ENCODE data around the gene MED26.
"Not testable (repeated sequence)": the region's sequence is repeated elsewhere in the genome, so short reads cannot be mapped to it uniquely, and the experiment has no call there.

MED26 gene

GRCh38 chr19:16628183-16628983 is at the start of gene MED26:
Gene MED26, minus strand, starts transcription at chr19:16628204. Its CDS starts 261 bp downstream, at chr19:16627943.
- DNase-seq (ENCODE audit: low spot score) (peak; percentile 72), FAIRE-seq (no peak)

GRCh38 chr19:16677055-16677454 is 49.1 kb upstream of the MED26 start:
- no peak for DNase-seq (ENCODE audit: low spot score)
- no peak for FAIRE-seq

- FAIRE-seq: no peak
- no peak for DNase-seq (ENCODE audit: low spot score)
These were observed 48.2 kb upstream of the MED26 start for GRCh38 chr19:16676101-16676798.

- not testable (repeated sequence) for FAIRE-seq; DNase-seq (ENCODE audit: low spot score)
These were observed 45.8 kb upstream of the MED26 start for GRCh38 chr19:16673839-16674238.

GRCh38 chr19:16673231-16673630 is 45.2 kb upstream of the MED26 start:
- FAIRE-seq: no peak
- DNase-seq (ENCODE audit: low spot score): no peak

- DNase-seq (ENCODE audit: low spot score) (no peak), FAIRE-seq (no peak)
These were observed 43.8 kb upstream of the MED26 start for GRCh38 chr19:16671652-16672274.

- FAIRE-seq (no peak), DNase-seq (ENCODE audit: low spot score) (no peak)
These were observed 42.3 kb upstream of the MED26 start for GRCh38 chr19:16670291-16670690.

- DNase-seq (ENCODE audit: low spot score); FAIRE-seq: not testable (repeated sequence)
These were observed 40.7 kb upstream of the MED26 start for GRCh38 chr19:16668702-16669101.

- FAIRE-seq (no peak), DNase-seq (ENCODE audit: low spot score) (no peak)
These were observed 40.2 kb upstream of the MED26 start for GRCh38 chr19:16668176-16668575.

- no peak for DNase-seq (ENCODE audit: low spot score)
These were observed 33.6 kb upstream of the MED26 start for GRCh38 chr19:16661480-16662034.

GRCh38 chr19:16660763-16661479 is 32.9 kb upstream of the MED26 start, which contains the start of gene TMEM38A:
Gene TMEM38A, plus strand, starts transcription at chr19:16661139. Its CDS starts 79 bp downstream, at chr19:16661218.
- FAIRE-seq: no peak
- no peak for DNase-seq (ENCODE audit: low spot score)

More at GRCh38 chr19:16661480-16662034, 33.6 kb upstream of the MED26 start:
- no peak for FAIRE-seq

GRCh38 chr19:16659832-16660708 is 32.1 kb upstream of the MED26 start, which contains the start of gene SMIM7:
Gene SMIM7, minus strand, starts transcription at chr19:16660144. Its CDS starts 34 bp downstream, at chr19:16660110.
- DNase-seq (ENCODE audit: low spot score): peak; percentile 87
- peak; percentile 67 for FAIRE-seq

GRCh38 chr19:16659464-16659831 is 31.4 kb upstream of the MED26 start:
- no peak for DNase-seq (ENCODE audit: low spot score)
- no peak for FAIRE-seq

- FAIRE-seq: no peak
These were observed 29.4 kb upstream of the MED26 start for GRCh38 chr19:16657384-16657783.

GRCh38 chr19:16655727-16656126 is 27.7 kb upstream of the MED26 start:
- DNase-seq (ENCODE audit: low spot score) (no peak), FAIRE-seq (no peak)

More at GRCh38 chr19:16657384-16657783, 29.4 kb upstream of the MED26 start:
- no peak for DNase-seq (ENCODE audit: low spot score)

GRCh38 chr19:16654627-16655026 is 26.6 kb upstream of the MED26 start:
- DNase-seq (ENCODE audit: low spot score) (no peak), FAIRE-seq (no peak)

- no peak for DNase-seq (ENCODE audit: low spot score)
- FAIRE-seq: no peak
These were observed 26.1 kb upstream of the MED26 start for GRCh38 chr19:16654140-16654539.

- no peak for DNase-seq (ENCODE audit: low spot score)
- no peak for FAIRE-seq
These were observed 24.9 kb upstream of the MED26 start for GRCh38 chr19:16652854-16653253.

GRCh38 chr19:16651421-16652188 is 23.6 kb upstream of the MED26 start:
- FAIRE-seq; DNase-seq (ENCODE audit: low spot score): not testable (repeated sequence)
